ENCODE data around the gene NSD1. TPM values are rescaled to one million over a fixed set of nuclear protein-coding genes. Genes with fewer than 3 reads are reported as not detected.

NSD1 gene
- total RNA-seq, 1 experiment from 2014 or later, result 62.2 TPM

- Histone ChIP-seq H3F3A (ENCODE audit: insufficient read depth, low read depth) (no peaks in the 10 kb centered on the region), H3K9me2 (ENCODE audit: insufficient read depth) (no peaks in the 10 kb centered on the region), H3K79me2 (ENCODE audit: low read depth) (no peaks in the 10 kb centered on the region), H3K27ac (no peak overlapping the region), H3K4me2 (no peak overlapping the region), H4K20me1 (ENCODE audit: insufficient read depth) (no peaks in the 10 kb centered on the region), H3K27me3 (ENCODE audit: insufficient read depth, low read depth) (no peaks in the 10 kb centered on the region), H2AFZ (no peak overlapping the region), H3K9me3 (ENCODE audit: insufficient read depth, low read depth) (no peaks in the 10 kb centered on the region), H3K4me3 (no peak overlapping the region), H3K36me3 (ENCODE audit: low read depth) (no peaks in the 10 kb centered on the region), H3K4me1 (replicated peaks; ENCODE audit: insufficient read depth) (no peaks in the 10 kb centered on the region)
- ChIA-PET CTCF (no interaction called here), POLR2A (ENCODE audit: unreplicated experiment) (no interaction called here)
- no TSS peak for BruUV-seq (replicated peaks)
- intact Hi-C loops (cut with micrococcal nuclease; ENCODE audit: unreplicated experiment), result no loop called here
- TF ChIP-seq EZH2 (IDR thresholded peaks at IDR 0.05; ENCODE audit: low read depth) (no peak), CTCF (conservative IDR thresholded peaks at IDR 0.05) (no peak)
- no peak for DNase-seq
Observed at GRCh38 chr5:177095088-177095669, 38.4 kb upstream of the NSD1 start.

DNA sequence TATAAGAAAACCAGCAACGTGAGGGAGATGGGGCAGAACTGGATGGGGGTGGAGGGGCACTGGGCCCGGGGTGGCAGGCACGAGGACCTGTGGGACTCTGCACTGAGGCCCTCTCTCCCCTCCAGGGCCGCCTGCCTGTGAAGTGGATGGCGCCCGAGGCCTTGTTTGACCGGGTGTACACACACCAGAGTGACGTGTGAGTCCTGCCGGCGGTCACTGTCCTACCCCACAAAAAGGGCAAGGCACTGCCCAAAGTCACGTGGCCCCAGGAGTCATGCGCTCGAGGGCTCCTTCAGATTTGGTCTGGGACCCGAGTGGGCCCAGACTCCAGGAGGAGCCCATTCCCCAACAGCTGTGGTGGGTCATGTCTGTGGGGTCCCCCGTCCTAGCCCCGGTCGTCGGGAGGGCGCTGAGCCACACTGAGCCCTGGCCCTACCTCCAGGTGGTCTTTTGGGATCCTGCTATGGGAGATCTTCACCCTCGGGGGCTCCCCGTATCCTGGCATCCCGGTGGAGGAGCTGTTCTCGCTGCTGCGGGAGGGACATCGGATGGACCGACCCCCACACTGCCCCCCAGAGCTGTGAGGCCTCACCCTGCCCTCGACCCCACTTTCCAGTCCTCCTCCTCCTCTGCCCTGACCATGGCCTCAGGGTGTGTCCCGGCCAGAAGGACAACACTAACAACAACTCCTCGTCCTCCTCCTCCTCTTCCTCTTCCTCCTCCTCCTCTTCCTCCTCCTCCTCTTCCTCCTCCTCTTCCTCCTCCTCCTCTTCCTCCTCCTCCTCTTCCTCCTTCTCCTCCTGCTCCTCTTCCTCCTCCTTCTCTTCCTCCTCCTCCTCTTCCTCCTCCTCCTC lies 37.2 kb upstream of the NSD1 start:
- Histone ChIP-seq H3K4me2 (no peak overlapping the region), H3K4me3 (no peak overlapping the region), H3K9me3 (ENCODE audit: insufficient read depth, low read depth) (no peaks in the 10 kb centered on the region), H3K4me1 (replicated peaks; ENCODE audit: insufficient read depth) (no peaks in the 10 kb centered on the region), H3K9me2 (ENCODE audit: insufficient read depth) (no peaks in the 10 kb centered on the region), H3F3A (ENCODE audit: insufficient read depth, low read depth) (no peaks in the 10 kb centered on the region), H2AFZ (no peak overlapping the region), H3K36me3 (ENCODE audit: low read depth) (no peaks in the 10 kb centered on the region), H3K27ac (no peak overlapping the region), H4K20me1 (ENCODE audit: insufficient read depth) (no peaks in the 10 kb centered on the region), H3K27me3 (ENCODE audit: insufficient read depth, low read depth) (no peaks in the 10 kb centered on the region), H3K79me2 (ENCODE audit: low read depth) (no peaks in the 10 kb centered on the region)
- ChIA-PET POLR2A (ENCODE audit: unreplicated experiment) (no interaction called here), CTCF (no interaction called here)
- TF ChIP-seq EZH2 (IDR thresholded peaks at IDR 0.05; ENCODE audit: low read depth) (no peak), CTCF (conservative IDR thresholded peaks at IDR 0.05) (no peak)
- intact Hi-C loops (cut with micrococcal nuclease; ENCODE audit: unreplicated experiment), result no loop called here
- BruUV-seq (replicated peaks), result no TSS peak
- no peak for DNase-seq

- Histone ChIP-seq H3F3A (ENCODE audit: insufficient read depth, low read depth) (no peaks in the 10 kb centered on the region), H3K4me3 (no peak overlapping the region), H3K27me3 (ENCODE audit: insufficient read depth, low read depth) (no peaks in the 10 kb centered on the region), H3K4me1 (replicated peaks; ENCODE audit: insufficient read depth) (no peaks in the 10 kb centered on the region), H3K4me2 (no peak overlapping the region), H3K27ac (no peak overlapping the region), H4K20me1 (ENCODE audit: insufficient read depth) (no peaks in the 10 kb centered on the region), H3K79me2 (ENCODE audit: low read depth) (no peaks in the 10 kb centered on the region), H3K9me2 (ENCODE audit: insufficient read depth) (no peaks in the 10 kb centered on the region), H3K9me3 (ENCODE audit: insufficient read depth, low read depth) (no peaks in the 10 kb centered on the region), H3K36me3 (ENCODE audit: low read depth) (no peaks in the 10 kb centered on the region), H2AFZ (no peak overlapping the region)
- BruUV-seq (replicated peaks), result no TSS peak
- CTCF ChIA-PET, result no interaction called here
- POLR2A ChIA-PET (ENCODE audit: unreplicated experiment), result no interaction called here
- intact Hi-C loops (cut with micrococcal nuclease; ENCODE audit: unreplicated experiment), result no loop called here
- no peak for DNase-seq
- TF ChIP-seq CTCF (conservative IDR thresholded peaks at IDR 0.05) (no peak), EZH2 (IDR thresholded peaks at IDR 0.05; ENCODE audit: low read depth) (no peak)
Observed at GRCh38 chr5:177097016-177097985, 36.3 kb upstream of the NSD1 start.
